ENCODE measurements around the gene GRM1.

The GRM1 gene

GRCh38 chr6:146341493-146342230 is 312.8 kb downstream of the GRM1 start:
- no peak for DNase-seq

DNA sequence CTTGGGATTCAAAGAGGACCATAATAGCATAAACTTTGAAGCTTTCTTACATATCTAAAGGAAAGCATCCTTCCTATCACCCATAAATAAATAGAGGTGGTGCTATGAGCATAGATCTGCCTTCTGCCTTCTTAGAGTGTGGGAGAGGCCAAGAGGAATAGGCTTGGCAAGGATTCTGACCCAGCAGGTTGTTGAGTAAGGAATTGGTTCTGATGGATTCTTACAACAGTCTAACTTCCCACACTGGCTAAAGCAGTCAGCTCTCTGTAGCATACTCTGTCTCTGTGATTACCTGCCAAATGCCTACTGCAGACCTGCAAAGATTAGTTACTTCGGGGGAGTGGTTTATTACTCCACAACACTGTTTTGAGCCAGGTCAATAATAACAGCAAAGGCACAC is 316.7 kb downstream of the GRM1 start:
- no peak for DNase-seq

DNA sequence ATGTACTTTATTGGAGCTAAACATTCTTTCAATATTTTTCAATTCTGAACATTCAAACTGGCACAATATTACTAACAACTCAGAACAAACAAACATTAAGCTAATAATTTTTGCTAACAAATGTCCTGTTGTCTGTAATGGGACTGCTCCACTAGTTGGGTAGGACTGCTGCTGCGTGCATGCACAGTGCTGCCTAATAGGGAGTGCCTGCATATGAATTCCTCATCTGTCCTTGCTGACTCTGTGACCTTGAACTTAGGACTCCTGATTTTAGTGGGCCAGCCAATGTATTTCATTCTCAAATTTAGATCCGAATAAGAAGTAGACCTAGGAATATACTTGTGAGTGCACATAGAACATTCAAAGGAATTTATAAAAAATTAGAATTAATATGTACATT is 318.2 kb downstream of the GRM1 start:
- DNase-seq: no peak

DNA sequence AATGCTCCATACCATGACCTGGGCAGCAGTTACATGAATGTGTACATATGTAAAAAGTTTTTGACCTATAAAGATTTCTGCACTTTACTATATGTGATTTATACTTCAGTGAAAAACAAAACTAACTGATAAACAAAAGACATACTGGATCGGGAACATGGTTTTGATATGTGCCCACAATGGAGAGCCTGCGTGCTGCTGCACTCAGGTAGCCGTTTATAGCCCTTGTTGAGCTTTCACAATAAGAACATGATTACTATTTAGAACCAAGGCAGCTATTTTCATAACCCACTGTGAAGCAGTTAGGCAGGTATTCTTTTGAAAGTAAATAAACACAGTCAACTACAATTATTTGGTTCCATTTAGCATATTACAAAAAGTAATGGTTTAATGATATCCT is 318.8 kb downstream of the GRM1 start:
- DNase-seq: no peak

DNA sequence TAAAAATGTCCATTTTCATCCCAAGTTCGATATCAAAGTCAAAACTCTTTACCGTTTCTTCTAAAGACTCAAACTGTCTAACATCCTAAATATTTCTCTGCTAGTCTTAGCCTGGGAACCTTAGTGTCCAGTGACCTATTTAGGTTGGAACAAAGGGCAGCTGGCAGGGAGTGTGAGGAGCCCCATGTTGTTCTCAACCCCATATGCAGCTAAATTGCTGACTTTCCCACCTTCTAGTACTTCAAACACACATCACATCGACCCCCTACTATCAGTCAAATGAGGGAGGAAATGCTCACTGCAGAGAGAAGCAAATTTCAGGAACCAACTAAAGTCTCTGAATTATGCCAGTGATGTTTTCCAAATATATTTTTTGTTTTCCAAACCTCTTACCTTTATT is 322.2 kb downstream of the GRM1 start:
- DNase-seq: no peak

DNA sequence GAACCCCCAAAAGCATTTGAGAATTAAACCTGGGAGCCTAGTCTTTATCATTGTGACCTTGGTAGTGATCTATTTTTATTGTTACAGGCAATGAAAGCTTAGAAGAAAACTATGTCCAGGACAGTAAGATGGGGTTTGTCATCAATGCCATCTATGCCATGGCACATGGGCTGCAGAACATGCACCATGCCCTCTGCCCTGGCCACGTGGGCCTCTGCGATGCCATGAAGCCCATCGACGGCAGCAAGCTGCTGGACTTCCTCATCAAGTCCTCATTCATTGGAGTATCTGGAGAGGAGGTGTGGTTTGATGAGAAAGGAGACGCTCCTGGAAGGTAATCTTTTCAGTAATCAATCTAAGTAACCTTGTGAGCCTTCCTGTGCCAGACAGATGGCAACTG is 323.3 kb downstream of the GRM1 start:
- no peak for DNase-seq

GRCh38 chr6:146354451-146354850 is 325.6 kb downstream of the GRM1 start:
- no peak for DNase-seq

DNA sequence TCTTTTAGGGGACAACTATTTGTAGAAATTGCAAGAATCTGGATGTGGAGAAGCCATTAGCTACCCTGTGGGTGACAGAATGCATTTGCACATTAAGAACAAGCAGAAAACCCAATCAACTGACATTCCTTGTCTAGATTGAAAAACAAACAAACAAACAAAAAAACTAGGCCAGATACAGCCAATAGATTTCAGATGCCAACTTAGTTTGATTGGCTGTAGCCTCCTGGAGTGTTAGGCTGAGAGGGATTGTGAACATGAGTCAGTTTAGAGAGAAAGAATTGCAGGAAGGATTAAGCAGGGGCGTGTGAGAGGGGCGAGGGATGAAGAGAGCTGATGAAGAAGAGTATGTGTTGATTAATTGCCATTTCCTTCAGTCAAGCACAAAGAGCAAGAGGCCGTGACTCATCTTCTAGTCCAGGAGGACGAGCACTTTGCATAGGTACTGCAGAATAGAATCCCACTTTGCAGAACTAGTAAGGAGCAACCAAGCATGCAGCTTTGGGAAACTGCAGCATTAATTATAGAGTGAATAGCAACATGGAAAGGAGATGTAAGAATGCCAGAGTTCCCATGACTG is 326.7 kb downstream of the GRM1 start:
- no peak for DNase-seq

DNA sequence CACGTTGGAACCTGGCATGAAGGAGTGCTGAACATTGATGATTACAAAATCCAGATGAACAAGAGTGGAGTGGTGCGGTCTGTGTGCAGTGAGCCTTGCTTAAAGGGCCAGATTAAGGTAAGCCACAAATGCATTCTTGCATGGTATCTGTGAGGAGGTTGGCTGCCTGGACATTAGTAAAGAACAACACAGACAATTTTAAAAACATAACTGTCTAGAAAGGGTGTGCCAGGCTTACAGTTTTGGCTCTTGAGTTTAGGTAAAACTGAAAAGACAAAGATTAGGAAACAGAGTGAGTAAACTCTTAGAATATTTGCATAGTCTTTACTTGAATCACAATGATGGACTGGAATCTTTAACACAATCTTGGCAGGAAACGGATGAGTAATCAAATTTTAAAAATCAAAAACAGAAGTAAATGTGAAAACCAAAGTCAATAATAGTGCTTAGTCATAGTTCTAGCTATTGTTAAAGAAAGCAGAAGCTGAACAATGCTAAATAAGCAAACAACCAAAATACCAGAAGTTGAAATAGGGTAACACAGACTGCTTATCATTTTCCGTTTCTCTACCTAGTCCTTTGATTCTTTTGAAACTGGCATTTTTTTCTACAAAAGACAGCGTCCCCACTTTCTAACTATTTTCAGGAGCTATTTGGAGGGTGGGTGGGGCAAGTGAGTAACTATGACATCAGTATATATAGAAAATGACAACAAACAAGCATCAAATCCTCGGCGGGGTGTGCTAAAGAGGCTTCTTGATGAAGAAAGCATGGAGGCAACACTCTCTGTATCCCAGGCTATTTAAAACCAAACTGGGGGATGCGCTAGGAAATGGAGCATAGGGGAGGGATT is 328.9 kb downstream of the GRM1 start:
- DNase-seq: no peak

DNA sequence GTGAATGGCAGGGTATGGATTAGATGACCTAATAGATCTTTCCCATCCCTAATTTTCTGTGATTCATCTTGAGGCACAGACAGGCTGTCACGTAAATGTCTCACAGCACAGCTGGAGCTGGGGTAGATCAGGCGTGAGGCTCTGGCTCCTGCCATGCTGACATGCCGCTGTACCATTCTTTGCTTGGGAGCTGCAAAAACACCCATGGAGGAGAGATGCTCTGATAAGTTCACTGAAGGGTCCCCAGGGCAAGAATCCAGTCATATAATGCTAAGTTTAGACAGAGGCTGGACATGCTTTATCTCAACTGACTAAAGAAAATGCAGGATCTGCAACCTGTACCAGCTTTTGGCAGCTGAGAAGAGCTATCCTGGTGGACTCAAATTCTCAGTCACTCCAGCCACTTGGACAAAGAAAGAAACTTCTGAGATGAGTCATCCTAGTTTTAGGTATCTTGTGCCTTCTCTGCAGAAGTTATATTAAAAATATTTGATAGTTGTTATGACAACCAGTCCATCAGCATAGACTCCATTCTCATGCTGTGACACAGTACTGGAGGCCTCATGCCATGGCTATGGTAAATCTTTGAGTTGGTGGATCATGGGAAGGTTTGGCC is 329.7 kb downstream of the GRM1 start:
- no peak for DNase-seq

DNA sequence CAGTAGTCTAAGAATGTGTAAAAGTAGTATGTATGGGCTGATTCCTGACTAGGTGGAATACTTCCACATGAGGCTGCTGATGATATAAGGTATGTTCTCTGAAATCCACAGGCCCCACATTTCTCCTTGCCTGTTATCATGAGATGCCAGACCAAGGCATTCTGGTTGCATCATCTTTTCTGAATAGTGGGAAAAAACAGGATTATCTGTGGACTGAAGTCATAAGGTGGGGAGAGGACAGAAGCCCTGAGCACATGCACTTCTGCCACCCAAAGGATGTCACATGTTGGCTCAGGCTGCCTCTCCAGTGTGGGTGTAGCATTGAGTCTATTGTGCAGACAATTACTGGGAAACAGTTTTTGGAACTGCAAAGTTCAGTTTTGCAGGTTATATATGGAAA is 330.3 kb downstream of the GRM1 start:
- DNase-seq: no peak

DNA sequence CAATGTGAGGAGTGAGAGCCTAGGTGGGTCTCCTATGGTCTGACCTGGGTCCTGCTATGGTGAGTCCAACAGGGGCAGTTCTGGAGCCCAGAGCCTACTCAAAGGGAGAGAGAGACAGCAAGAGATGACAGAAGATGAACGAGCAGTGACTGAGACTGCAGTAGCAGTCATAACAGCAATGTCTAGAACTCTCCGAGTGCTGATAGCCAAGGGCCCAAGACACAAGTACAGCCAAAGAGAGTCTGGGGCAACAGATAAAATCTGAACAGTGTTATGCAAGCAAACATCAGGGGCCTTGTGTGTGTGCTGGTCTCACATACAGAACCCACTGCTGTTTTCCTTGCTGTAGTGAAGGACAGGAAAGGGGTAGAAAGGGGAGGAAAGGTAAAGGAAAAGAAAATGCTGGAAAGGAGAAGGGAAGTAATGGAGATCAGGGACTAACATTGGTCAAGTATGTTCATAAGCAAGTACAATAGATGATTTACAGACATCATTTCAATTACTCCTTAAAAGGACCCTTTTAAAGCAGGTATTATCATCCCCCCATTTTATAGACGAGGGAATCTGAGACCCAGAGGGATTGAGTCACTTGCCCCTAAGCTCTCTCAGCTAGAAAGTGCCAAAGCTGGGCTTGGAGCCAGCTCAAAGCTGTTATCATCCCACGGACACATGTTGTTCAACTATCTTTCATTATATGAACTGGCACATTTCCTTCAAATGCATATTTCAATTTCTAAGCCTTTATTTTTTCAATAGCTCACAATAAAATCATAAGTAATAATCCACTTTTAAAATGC is 332.5 kb downstream of the GRM1 start:
- DNase-seq: no peak

DNA sequence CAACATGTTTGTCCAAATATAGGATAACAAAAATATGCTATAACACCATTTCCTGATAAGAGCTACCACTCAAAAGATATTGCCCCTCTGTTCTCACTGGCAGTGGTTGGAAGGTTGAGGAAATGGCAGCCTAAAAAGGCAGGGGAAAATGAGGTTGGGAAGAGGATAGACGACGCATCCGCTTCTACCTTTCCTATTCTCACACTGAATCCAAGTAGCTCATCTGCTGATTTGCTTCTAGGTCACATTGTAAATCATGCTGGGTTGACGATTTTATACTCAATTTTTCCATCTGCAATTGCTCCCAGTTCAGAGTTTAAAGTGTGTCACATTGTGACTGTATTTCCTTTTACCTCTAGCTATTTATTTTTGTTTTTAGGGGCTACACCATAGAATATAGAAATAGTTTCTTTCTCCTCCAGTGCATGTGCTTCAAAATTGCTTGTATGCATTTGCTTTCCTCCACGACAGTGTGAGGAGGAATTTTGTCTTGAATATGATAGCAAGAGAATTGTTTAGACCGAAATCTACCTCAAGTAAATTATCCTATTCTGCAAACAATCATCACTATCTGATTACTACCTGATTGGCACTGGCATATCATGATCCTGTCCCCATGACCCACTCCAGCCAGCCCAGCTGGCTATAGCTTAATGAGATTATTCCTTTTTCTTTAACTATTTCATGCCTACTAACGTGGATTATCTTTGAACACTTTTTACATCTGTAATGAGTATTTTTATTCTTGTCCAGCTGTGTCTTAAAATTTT is 335.2 kb downstream of the GRM1 start:
- no peak for DNase-seq

GRCh38 chr6:146364816-146365594 is 336.1 kb downstream of the GRM1 start:
- DNase-seq: no peak

- DNase-seq: no peak
Observed at GRCh38 chr6:146367061-146367460, 338.2 kb downstream of the GRM1 start.

DNA sequence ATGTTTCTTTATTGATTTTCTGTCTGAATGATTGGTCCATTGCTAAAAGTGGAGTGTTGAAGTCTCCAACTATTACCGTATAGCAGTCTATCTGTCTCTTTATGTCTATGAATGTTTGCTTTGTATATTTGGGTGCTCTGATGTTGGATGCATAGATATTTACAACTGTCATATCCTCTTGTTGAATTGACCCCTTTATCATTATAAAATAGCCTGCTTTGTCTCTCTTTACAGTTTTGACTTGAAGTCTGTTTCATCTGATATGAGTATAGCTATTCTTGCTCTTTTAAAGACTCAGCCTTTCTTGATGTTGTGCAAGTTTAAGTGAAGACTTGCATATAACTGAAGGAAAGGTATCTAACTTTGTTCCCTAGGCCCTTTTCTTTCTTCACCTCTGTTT is 341.0 kb downstream of the GRM1 start:
- DNase-seq: no peak

DNA sequence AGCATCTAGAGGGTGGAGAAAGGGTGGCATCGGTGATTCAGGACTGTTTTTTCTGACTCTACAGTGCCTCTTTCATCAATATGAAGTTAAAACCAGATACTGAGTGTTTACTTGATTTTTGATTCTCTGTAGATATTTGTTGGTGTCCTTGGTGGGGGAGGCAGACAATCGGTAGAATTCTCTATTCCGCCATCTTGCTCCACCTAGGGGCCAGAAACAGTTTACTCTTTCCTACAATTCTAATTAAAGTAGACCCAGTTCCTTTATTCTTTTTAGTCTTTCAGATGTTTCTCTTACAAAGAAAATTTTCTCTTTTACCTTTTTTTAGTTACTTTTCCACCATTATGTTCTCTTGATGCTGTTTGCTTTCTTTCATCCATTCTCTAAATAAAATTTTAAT is 352.6 kb downstream of the GRM1 start:
- no peak for DNase-seq

GRCh38 chr6:146388736-146389364 is 360.0 kb downstream of the GRM1 start:
- no peak for DNase-seq

- DNase-seq: no peak
Observed at GRCh38 chr6:146389740-146390139, 360.9 kb downstream of the GRM1 start.

DNA sequence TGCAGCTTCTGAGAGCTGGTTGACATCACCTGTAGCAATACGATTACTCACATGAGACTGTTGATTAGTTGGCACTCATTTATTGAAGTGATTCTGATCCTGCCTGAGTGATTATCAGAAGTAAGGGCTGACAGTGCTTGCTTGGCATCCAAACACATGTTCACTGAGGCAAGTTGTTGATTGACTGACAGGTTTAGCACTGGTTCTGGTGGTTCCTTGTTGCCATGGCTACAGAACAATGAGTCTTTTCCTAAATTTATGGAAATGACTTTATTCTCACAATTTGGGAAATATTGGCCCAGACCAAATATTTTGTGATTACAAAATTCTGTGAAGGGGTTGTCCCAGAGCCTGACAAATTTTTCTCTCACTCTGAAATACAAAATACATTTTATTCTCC is 368.8 kb downstream of the GRM1 start:
- no peak for DNase-seq

GRCh38 chr6:146402476-146402875 is 373.6 kb downstream of the GRM1 start:
- DNase-seq: no peak

Data from NCI-H774 (cell line).